SU-DHL-6 (cell line): ENCODE measurements around the gene GFPT2.

Experiments used
- H2AFZ ChIP-seq: fragments of 200-600 bp; sonication (generic); 2 replicates; pipeline ENCODE4 v1.6.1; 2014; ENCODE audit warnings: low read depth, mild to moderate bottlenecking, moderate library complexity, mixed read lengths, antibody characterized with exemption, low read length; ENCODE audit not compliant: severe bottlenecking
- H3F3A ChIP-seq: fragments of 200-600 bp; shearing (Covaris generic); 2 replicates; pipeline ENCODE4 v1.6.0; 2016; ENCODE audit warnings: antibody characterized with exemption, mild to moderate bottlenecking; ENCODE audit not compliant: insufficient read depth
- H3K27ac ChIP-seq: fragments of 200-600 bp; sonication (generic); 2 replicates; pipeline ENCODE4 v1.5.1; 2016; ENCODE audit warnings: low read depth, mild to moderate bottlenecking, low read length, moderate library complexity, mixed read lengths
- H3K27me3 ChIP-seq: fragments of 200-600 bp; sonication (generic), shearing (Covaris generic); 2 replicates; pipeline ENCODE4 v1.6.0; 2014; ENCODE audit warnings: mild to moderate bottlenecking, low read length
- H3K36me3 ChIP-seq: fragments of 200-600 bp; sonication (generic); 2 replicates; pipeline ENCODE4 v1.6.1; 2014; ENCODE audit warnings: mild to moderate bottlenecking, low read length, mixed read lengths
- H3K4me2 ChIP-seq: fragments of 300-600, 200-600 bp; shearing (Covaris generic), sonication (generic); 2 replicates; pipeline ENCODE4 v1.6.0; 2014; ENCODE audit warnings: low read length, low read depth, mild to moderate bottlenecking; ENCODE audit not compliant: poor library complexity, severe bottlenecking
- H3K4me3 ChIP-seq: fragments of 200-600 bp; sonication (generic); 2 replicates; pipeline ENCODE4 v1.5.1; 2014; ENCODE audit warnings: antibody characterized with exemption, low read length, mild to moderate bottlenecking, mixed read lengths; ENCODE audit not compliant: insufficient read depth, poor library complexity, severe bottlenecking
- H3K79me2 ChIP-seq: fragments of 200-600 bp; sonication (generic); 2 replicates; pipeline ENCODE4 v1.6.1; 2014; ENCODE audit warnings: mild to moderate bottlenecking, low read length, moderate library complexity; ENCODE audit not compliant: insufficient read depth
- H3K9ac ChIP-seq: fragments of 200-600 bp; sonication (generic); 2 replicates; pipeline ENCODE4 v1.7.0; 2014; ENCODE audit warnings: mild to moderate bottlenecking, low read length
- H3K9me2 ChIP-seq: fragments of 200-600 bp; sonication (generic); replicated peaks from 2 replicates; pipeline ENCODE4 v1.6.1; 2014; ENCODE audit warnings: low read length; ENCODE audit not compliant: insufficient read depth
- H3K9me3 ChIP-seq: fragments of 200-600 bp; sonication (generic); 2 replicates; pipeline ENCODE4 v1.6.1; 2014; ENCODE audit warnings: low read length, mixed read lengths; ENCODE audit not compliant: insufficient read depth
- H4K20me1 ChIP-seq: fragments of 200-600 bp; sonication (generic); 2 replicates; pipeline ENCODE4 v1.6.1; 2014; ENCODE audit warnings: low read depth, mild to moderate bottlenecking, antibody characterized with exemption, low read length, moderate library complexity, mixed read lengths
- EZH2phosphoT487 ChIP-seq: fragments of 200-600 bp; sonication (generic), shearing (Covaris generic); conservative IDR thresholded peaks from 2 replicates; pipeline ENCODE4 v1.6.1; 2018; ENCODE audit warnings: mild to moderate bottlenecking, antibody characterized with exemption, low read length, moderate library complexity, mixed read lengths
- TF ChIP-seq, protein P1 (sequence below): fragments of 200-600 bp; sonication (generic); IDR thresholded peaks from one replicate; pipeline ENCODE4 v1.5.1; 2017; ENCODE audit warnings: antibody characterized with exemption, mild to moderate bottlenecking, low read length, moderate library complexity; ENCODE audit not compliant: insufficient read depth, poor library complexity, severe bottlenecking

Gene GFPT2

DNA sequence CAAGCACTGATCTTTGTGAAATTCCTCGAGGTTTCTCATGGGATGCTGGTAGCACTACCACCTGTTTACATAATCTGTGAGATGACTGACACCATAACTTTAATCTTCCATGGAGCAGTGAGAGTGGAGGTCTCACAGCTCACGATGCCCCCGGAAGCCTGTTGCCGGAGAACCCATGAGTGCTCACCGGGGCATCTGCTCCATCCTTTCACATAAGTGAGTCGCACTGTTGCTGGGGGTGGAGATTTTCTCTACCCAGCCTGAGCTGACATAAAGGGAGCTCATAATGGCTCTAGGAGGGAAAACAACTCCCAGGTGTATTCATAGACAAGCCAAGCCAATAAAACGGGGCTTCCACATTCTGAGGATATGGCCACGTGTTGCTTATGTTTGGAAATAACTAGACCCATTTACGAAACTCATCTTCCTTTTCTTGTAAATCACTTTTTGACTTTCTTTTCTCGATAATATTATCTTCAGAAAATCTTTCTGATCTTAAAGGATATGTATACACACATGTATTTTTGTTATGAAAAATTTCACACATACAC is 11.2 kb upstream of the GFPT2 start:
- Histone ChIP-seq H2AFZ (no peak overlapping the region), H3K79me2 (no peaks in the 10 kb centered on the region), H3K9me3 (no peaks in the 10 kb centered on the region), H3K27me3 (no peaks in the 10 kb centered on the region), H3K27ac (no peak overlapping the region), H3K4me2 (no peak overlapping the region), H3F3A (no peaks in the 10 kb centered on the region), H4K20me1 (no peaks in the 10 kb centered on the region), H3K36me3 (no peaks in the 10 kb centered on the region), H3K9me2 (no peaks in the 10 kb centered on the region), H3K4me3 (no peak overlapping the region), H3K9ac (no peak overlapping the region)
- TF ChIP-seq EZH2phosphoT487: no peak
- TF ChIP-seq, protein P1, sequence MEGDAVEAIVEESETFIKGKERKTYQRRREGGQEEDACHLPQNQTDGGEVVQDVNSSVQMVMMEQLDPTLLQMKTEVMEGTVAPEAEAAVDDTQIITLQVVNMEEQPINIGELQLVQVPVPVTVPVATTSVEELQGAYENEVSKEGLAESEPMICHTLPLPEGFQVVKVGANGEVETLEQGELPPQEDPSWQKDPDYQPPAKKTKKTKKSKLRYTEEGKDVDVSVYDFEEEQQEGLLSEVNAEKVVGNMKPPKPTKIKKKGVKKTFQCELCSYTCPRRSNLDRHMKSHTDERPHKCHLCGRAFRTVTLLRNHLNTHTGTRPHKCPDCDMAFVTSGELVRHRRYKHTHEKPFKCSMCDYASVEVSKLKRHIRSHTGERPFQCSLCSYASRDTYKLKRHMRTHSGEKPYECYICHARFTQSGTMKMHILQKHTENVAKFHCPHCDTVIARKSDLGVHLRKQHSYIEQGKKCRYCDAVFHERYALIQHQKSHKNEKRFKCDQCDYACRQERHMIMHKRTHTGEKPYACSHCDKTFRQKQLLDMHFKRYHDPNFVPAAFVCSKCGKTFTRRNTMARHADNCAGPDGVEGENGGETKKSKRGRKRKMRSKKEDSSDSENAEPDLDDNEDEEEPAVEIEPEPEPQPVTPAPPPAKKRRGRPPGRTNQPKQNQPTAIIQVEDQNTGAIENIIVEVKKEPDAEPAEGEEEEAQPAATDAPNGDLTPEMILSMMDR: no peak

DNA sequence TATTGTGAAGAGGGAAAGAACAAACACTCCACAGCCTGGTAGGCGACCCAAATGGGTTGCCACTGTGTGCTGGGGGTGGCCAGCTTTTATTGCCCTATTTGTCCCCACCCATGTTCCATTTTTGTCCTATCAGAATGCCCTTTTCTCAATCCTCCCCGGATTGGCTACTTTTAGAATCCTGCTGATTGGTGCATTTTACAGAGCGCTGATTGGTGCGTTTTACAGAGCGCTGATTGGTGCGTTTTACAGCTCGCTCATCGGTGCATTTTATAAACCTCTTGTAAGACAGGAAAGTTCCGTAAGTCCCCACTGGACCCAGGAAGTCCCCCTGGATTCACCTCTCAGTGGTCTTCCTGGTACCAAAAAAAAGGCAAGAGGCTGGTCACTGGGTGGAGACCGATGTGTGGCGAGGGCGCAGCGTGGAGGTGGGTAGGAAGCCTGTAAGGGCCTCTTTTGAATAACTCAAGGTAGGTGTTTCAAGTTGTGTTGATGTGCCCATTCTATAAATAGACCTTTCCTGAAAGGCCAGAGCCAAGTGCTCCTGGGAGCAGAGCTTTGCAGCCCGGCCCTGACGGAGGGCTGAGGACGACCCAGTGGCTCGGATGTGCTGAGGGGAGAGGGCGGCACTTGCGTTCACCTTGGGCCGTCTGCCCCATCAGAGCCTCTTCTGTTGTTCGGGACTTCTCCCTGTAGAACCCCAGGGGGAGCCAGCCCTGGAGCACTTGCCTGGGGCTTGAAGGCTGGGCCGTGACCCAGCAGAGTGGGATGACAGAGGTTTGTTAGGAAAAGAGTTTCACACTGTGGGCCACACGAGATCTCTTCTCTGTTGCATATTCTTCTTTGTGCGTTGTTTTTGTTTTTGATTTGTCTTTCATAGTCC is 7.2 kb upstream of the GFPT2 start:
- no peaks in the 10 kb centered on the region for H3K36me3 ChIP-seq
- no peaks in the 10 kb centered on the region for H3K9me3 ChIP-seq
- H3K27ac ChIP-seq: no peak overlapping the region
- no peaks in the 10 kb centered on the region for H3K27me3 ChIP-seq
- no peaks in the 10 kb centered on the region for H4K20me1 ChIP-seq
- no peak overlapping the region for H2AFZ ChIP-seq
- H3K9me2 ChIP-seq: no peaks in the 10 kb centered on the region
- H3F3A ChIP-seq: no peaks in the 10 kb centered on the region
- TF ChIP-seq EZH2phosphoT487: no peak
- TF ChIP-seq, protein P1: no peak
- no peak overlapping the region for H3K4me2 ChIP-seq
- H3K9ac ChIP-seq: no peak overlapping the region
- H3K4me3 ChIP-seq: no peak overlapping the region
- no peaks in the 10 kb centered on the region for H3K79me2 ChIP-seq

GRCh38 chr5:180358694-180359093 is 5.6 kb upstream of the GFPT2 start:
- Histone ChIP-seq H3K4me2 (no peak overlapping the region), H4K20me1 (no peaks in the 10 kb centered on the region), H3K79me2 (no peaks in the 10 kb centered on the region), H3K36me3 (no peaks in the 10 kb centered on the region), H3K27me3 (no peaks in the 10 kb centered on the region), H2AFZ (no peak overlapping the region), H3K9ac (no peak overlapping the region), H3K4me3 (no peak overlapping the region), H3F3A (no peaks in the 10 kb centered on the region), H3K9me2 (no peaks in the 10 kb centered on the region), H3K27ac (no peak overlapping the region), H3K9me3 (no peaks in the 10 kb centered on the region)
- TF ChIP-seq, protein P1: no peak
- no peak for TF ChIP-seq EZH2phosphoT487
